ENCODE measurements around the gene DAP.
A peak's percentile ranks its signal among the peaks of the same experiment; 100 is the strongest.
"Not testable (repeated sequence)": the region's sequence is repeated elsewhere in the genome, so short reads cannot be mapped to it uniquely, and the experiment has no call there.

DAP gene

GRCh38 chr5:10725636-10726035 lies 35.4 kb downstream of the DAP start:
- DNase-seq (ENCODE audit: low read depth), result no peak
- TF ChIP-seq CTCF (IDR thresholded peaks at IDR 0.05; ENCODE audit: insufficient read depth, low read depth, low read length, missing control alignments), result no peak
- H3K4me3 ChIP-seq (ENCODE audit: low read depth, low read length), result no peak overlapping the region

GRCh38 chr5:10724781-10725507 lies 36.1 kb downstream of the DAP start:
- DNase-seq (ENCODE audit: low read depth), result no peak
- TF ChIP-seq CTCF (IDR thresholded peaks at IDR 0.05; ENCODE audit: insufficient read depth, low read depth, low read length, missing control alignments), result peak; percentile 13
- no peak overlapping the region for H3K4me3 ChIP-seq (ENCODE audit: low read depth, low read length)

GRCh38 chr5:10723514-10723913 lies 37.5 kb downstream of the DAP start:
- H3K4me3 ChIP-seq (ENCODE audit: low read depth, low read length), result no peak overlapping the region
- DNase-seq (ENCODE audit: low read depth), result no peak
- no peak for TF ChIP-seq CTCF (IDR thresholded peaks at IDR 0.05; ENCODE audit: insufficient read depth, low read depth, low read length, missing control alignments)

- DNase-seq (ENCODE audit: low read depth); H3K4me3 ChIP-seq (ENCODE audit: low read depth, low read length): not testable (repeated sequence)
These were observed 40.3 kb downstream of the DAP start for GRCh38 chr5:10720766-10721165.

- no peak overlapping the region for H3K4me3 ChIP-seq (ENCODE audit: low read depth, low read length)
- no peak for TF ChIP-seq CTCF (IDR thresholded peaks at IDR 0.05; ENCODE audit: insufficient read depth, low read depth, low read length, missing control alignments)
- DNase-seq (ENCODE audit: low read depth), result no peak
These were observed 41.1 kb downstream of the DAP start for GRCh38 chr5:10719965-10720364.

- not testable (repeated sequence) for H3K4me3 ChIP-seq (ENCODE audit: low read depth, low read length); DNase-seq (ENCODE audit: low read depth)
These were observed 42.4 kb downstream of the DAP start for GRCh38 chr5:10718617-10719016.

GRCh38 chr5:10716825-10717224 lies 44.2 kb downstream of the DAP start:
- H3K4me3 ChIP-seq (ENCODE audit: low read depth, low read length); DNase-seq (ENCODE audit: low read depth): not testable (repeated sequence)

- TF ChIP-seq CTCF (IDR thresholded peaks at IDR 0.05; ENCODE audit: insufficient read depth, low read depth, low read length, missing control alignments), result no peak
- DNase-seq (ENCODE audit: low read depth), result no peak
- no peak overlapping the region for H3K4me3 ChIP-seq (ENCODE audit: low read depth, low read length)
These were observed 45.3 kb downstream of the DAP start for GRCh38 chr5:10715605-10716290.

All from GM12865 (cell line).